Measurements from ENCODE around the gene PTPN23. TPM values are rescaled to one million over a fixed set of nuclear protein-coding genes. Genes with fewer than 3 reads are reported as not detected.
"Not testable (repeated sequence)": the region's sequence is repeated elsewhere in the genome, so short reads cannot be mapped to it uniquely, and the experiment has no call there.

The PTPN23 gene
- total RNA-seq, 4 donors from 2014 or later, result 10.5 to 134 (median 24.4) TPM

- Histone ChIP-seq H3K9me3 (no peaks in the 10 kb centered on the region), H3K4me3 (no peak overlapping the region), H3K27me3 (no peaks in the 10 kb centered on the region), H3K36me3 (peaks cover 6 to 42% (median 9%) of the 10 kb centered on the region in 3 donors), H3K27ac (peak overlapping the region in 1 of 4 donors; percentile 16), H3K4me1 (peaks cover 0 to 6% (median 0%) of the 10 kb centered on the region in 3 donors)
- intact Hi-C loops (cut with DNase I), result no loop called here
- no peak for DNase-seq
- 45 to 77% methylated on average over 4 of the region's 4 CpGs for WGBS, 2 donors
- TF ChIP-seq CTCF (IDR thresholded peaks at IDR 0.05) (no peak), POLR2A (IDR thresholded peaks at IDR 0.05) (no peak)
Observed at GRCh38 chr3:47347217-47347801, 33.5 kb upstream of the PTPN23 start.

- no peaks in the 10 kb centered on the region for H3K27me3 ChIP-seq
- no peak overlapping the region for H3K4me3 ChIP-seq
- 75 to 82% methylated on average over 5 of the region's 5 CpGs for WGBS, 2 donors
- intact Hi-C loops (cut with DNase I), result no loop called here
- peak overlapping the region in 3 of 4 donors; percentile 5 to 16 (median 15) for H3K27ac ChIP-seq
- TF ChIP-seq CTCF (IDR thresholded peaks at IDR 0.05), result no peak
- no peak for TF ChIP-seq POLR2A (IDR thresholded peaks at IDR 0.05)
- no peaks in the 10 kb centered on the region for H3K9me3 ChIP-seq
- H3K4me1 ChIP-seq, result peaks cover 0 to 6% (median 0%) of the 10 kb centered on the region in 3 donors
- no peak for DNase-seq
- H3K36me3 ChIP-seq, result peaks cover 6 to 29% (median 7%) of the 10 kb centered on the region in 3 donors
Observed at GRCh38 chr3:47348411-47349154, 32.2 kb upstream of the PTPN23 start.

- intact Hi-C loops (cut with DNase I), result no loop called here
- H3K4me1 ChIP-seq, result no peaks in the 10 kb centered on the region
- no peak overlapping the region for H3K4me3 ChIP-seq
- peaks cover 11 to 23% (median 20%) of the 10 kb centered on the region in 3 donors for H3K9me3 ChIP-seq
- no peaks in the 10 kb centered on the region for H3K27me3 ChIP-seq
- 96 to 100% methylated on average over 2 to 3 of the region's 3 CpGs for WGBS, 2 donors
- no peak for TF ChIP-seq CTCF (IDR thresholded peaks at IDR 0.05)
- no peaks in the 10 kb centered on the region for H3K36me3 ChIP-seq
- no peak for DNase-seq
- no peak overlapping the region for H3K27ac ChIP-seq
Observed at GRCh38 chr3:47355010-47355409, 25.8 kb upstream of the PTPN23 start.

GRCh38 chr3:47356201-47356600 lies 24.6 kb upstream of the PTPN23 start:
- Histone ChIP-seq H3K36me3 (no peaks in the 10 kb centered on the region), H3K9me3 (peaks cover 11 to 30% (median 22%) of the 10 kb centered on the region in 3 donors), H3K4me1 (no peaks in the 10 kb centered on the region), H3K27me3 (no peaks in the 10 kb centered on the region), H3K27ac (no peak overlapping the region), H3K4me3 (no peak overlapping the region)
- TF ChIP-seq POLR2A (IDR thresholded peaks at IDR 0.05) (no peak), CTCF (IDR thresholded peaks at IDR 0.05) (no peak)
- intact Hi-C loops (cut with DNase I), result no loop called here
- no peak for DNase-seq
- WGBS, 2 donors, result 88 to 89% methylated on average over 5 to 12 of the region's 31 CpGs

GRCh38 chr3:47359323-47359722 lies 21.5 kb upstream of the PTPN23 start:
- Histone ChIP-seq H3K4me3 (no peak overlapping the region), H3K4me1 (peaks cover 0 to 6% (median 3%) of the 10 kb centered on the region in 3 donors), H3K27me3 (no peaks in the 10 kb centered on the region), H3K36me3 (no peaks in the 10 kb centered on the region), H3K9me3 (peaks cover 11 to 30% (median 22%) of the 10 kb centered on the region in 3 donors), H3K27ac (no peak overlapping the region)
- no peak for TF ChIP-seq CTCF (IDR thresholded peaks at IDR 0.05)
- TF ChIP-seq POLR2A (IDR thresholded peaks at IDR 0.05), result no peak
- intact Hi-C loops (cut with DNase I), result no loop called here
- no peak for DNase-seq
- WGBS, 2 donors, result 0 to 53% methylated on average over 1 of the region's 1 CpG

GRCh38 chr3:47360110-47360517 lies 20.7 kb upstream of the PTPN23 start:
- 55 to 60% methylated on average over 4 of the region's 4 CpGs for WGBS, 2 donors
- H3K4me3 ChIP-seq; intact Hi-C loops (cut with DNase I); H3K36me3 ChIP-seq; H3K4me1 ChIP-seq; H3K27me3 ChIP-seq; DNase-seq: not testable (repeated sequence)
- Histone ChIP-seq H3K9me3 (peaks cover 11 to 30% (median 22%) of the 10 kb centered on the region in 3 donors), H3K27ac (peak overlapping the region in 2 of 4 donors; percentile 56 to 60)
